H9 (cell line): Measurements from ENCODE around the gene FPR1. TPM values are rescaled to one million over a fixed set of nuclear protein-coding genes. Genes with fewer than 3 reads are reported as not detected.
"Not testable (repeated sequence)": the region's sequence is repeated elsewhere in the genome, so short reads cannot be mapped to it uniquely, and the experiment has no call there.

ENCODE experiments used
- DNase-seq: peaks from one replicate; pipeline ENCODE4 v3.0.0-alpha.2; 2017
- H2AFZ ChIP-seq: one replicate; pipeline ENCODE4 v1.6.1; 2013; ENCODE audit warnings: mild to moderate bottlenecking, low read length, control low read depth, moderate library complexity
- H2AK5ac ChIP-seq: 2 replicates; pipeline ENCODE4 v1.6.1; 2013; ENCODE audit warnings: low read length, control low read depth, mixed read lengths; ENCODE audit not compliant: insufficient read length
- H2BK120ac ChIP-seq: one replicate; pipeline ENCODE4 v1.6.1; 2013; ENCODE audit warnings: low read depth, mild to moderate bottlenecking, low read length, control low read depth, inconsistent platforms; ENCODE audit not compliant: poor library complexity, severe bottlenecking
- H2BK12ac ChIP-seq: 2 replicates; pipeline ENCODE4 v1.6.1; 2013; ENCODE audit warnings: low read length, control low read depth, mixed read lengths, low read depth; ENCODE audit not compliant: insufficient read length
- H2BK15ac ChIP-seq: 2 replicates; pipeline ENCODE4 v1.6.1; 2013; ENCODE audit warnings: low read depth, low read length, control low read depth
- H2BK20ac ChIP-seq: one replicate; pipeline ENCODE4 v1.6.1; 2013; ENCODE audit warnings: low read depth, mild to moderate bottlenecking, low read length, control low read depth, inconsistent platforms; ENCODE audit not compliant: poor library complexity, severe bottlenecking
- H2BK5ac ChIP-seq: 2 replicates; pipeline ENCODE4 v1.6.1; 2013; ENCODE audit warnings: low read length, control low read depth, mixed read lengths; ENCODE audit not compliant: insufficient read length
- H3K14ac ChIP-seq: 2 replicates; pipeline ENCODE4 v1.6.1; 2013; ENCODE audit warnings: low read length, control low read depth; ENCODE audit not compliant: insufficient read depth
- H3K18ac ChIP-seq: 2 replicates; pipeline ENCODE4 v1.6.1; 2013; ENCODE audit warnings: low read depth, mild to moderate bottlenecking, mixed read lengths, low read length, control low read depth; ENCODE audit not compliant: insufficient read length
- H3K23ac ChIP-seq: 2 replicates; pipeline ENCODE4 v1.6.1; 2013; ENCODE audit warnings: low read length, control low read depth, mixed read lengths, low read depth; ENCODE audit not compliant: insufficient read length
- H3K23me2 ChIP-seq: 2 replicates; pipeline ENCODE4 v1.6.1; 2013; ENCODE audit warnings: low read depth, mild to moderate bottlenecking, mixed read lengths, low read length, control low read depth; ENCODE audit not compliant: insufficient read length, poor library complexity, severe bottlenecking
- H3K27ac ChIP-seq: 2 replicates; pipeline ENCODE4 v1.5.1; 2013; ENCODE audit warnings: low read length, control low read depth, mixed read lengths, low read depth; ENCODE audit not compliant: insufficient read length
- H3K27me3 ChIP-seq: 2 replicates; pipeline ENCODE4 v1.6.1; 2013; ENCODE audit warnings: low read length, control low read depth, inconsistent platforms; ENCODE audit not compliant: insufficient read depth
- H3K4ac ChIP-seq: 2 replicates; pipeline ENCODE4 v1.6.1; 2013; ENCODE audit warnings: low read depth, mild to moderate bottlenecking, control low read depth, inconsistent platforms, low read length, moderate library complexity
- H3K4me1 ChIP-seq: 2 replicates; pipeline ENCODE4 v1.6.1; 2013; ENCODE audit warnings: low read length, control low read depth, inconsistent platforms; ENCODE audit not compliant: insufficient read depth
- H3K4me2 ChIP-seq: 2 replicates; pipeline ENCODE4 v1.6.1; 2013; ENCODE audit warnings: low read length, control low read depth, mixed read lengths; ENCODE audit not compliant: insufficient read length, insufficient read depth
- H3K56ac ChIP-seq: 2 replicates; pipeline ENCODE4 v1.6.1; 2013; ENCODE audit warnings: low read depth, mild to moderate bottlenecking, mixed read lengths, low read length, control low read depth; ENCODE audit not compliant: insufficient read length
- H3K79me1 ChIP-seq: 2 replicates; pipeline ENCODE4 v1.6.1; 2013; ENCODE audit warnings: low read depth, mild to moderate bottlenecking, moderate library complexity, low read length, control low read depth, inconsistent platforms; ENCODE audit not compliant: insufficient read depth, poor library complexity, severe bottlenecking
- H3K79me2 ChIP-seq: 2 replicates; pipeline ENCODE4 v1.6.1; 2013; ENCODE audit warnings: low read length, control low read depth, inconsistent platforms; ENCODE audit not compliant: insufficient read depth
- H3K9ac ChIP-seq: 2 replicates; pipeline ENCODE4 v1.6.1; 2013; ENCODE audit warnings: low read length, control low read depth, mixed read lengths; ENCODE audit not compliant: insufficient read length; ENCODE audit errors: extremely low read depth
- H3K9me3 ChIP-seq: one replicate; pipeline ENCODE4 v1.6.1; 2013; ENCODE audit warnings: low read depth, low read length, inconsistent platforms; ENCODE audit not compliant: control insufficient read depth
- H3T11ph ChIP-seq: one replicate; pipeline ENCODE4 v1.6.1; 2013; ENCODE audit warnings: mild to moderate bottlenecking, low read length, control low read depth, inconsistent platforms
- H4K20me1 ChIP-seq: one replicate; pipeline ENCODE4 v1.6.1; 2013; ENCODE audit not compliant: control insufficient read depth, insufficient read length, insufficient read depth
- H4K5ac ChIP-seq: 2 replicates; pipeline ENCODE4 v1.6.1; 2013; ENCODE audit warnings: low read depth, mild to moderate bottlenecking, mixed read lengths, low read length, control low read depth; ENCODE audit not compliant: insufficient read length
- H4K8ac ChIP-seq: replicated peaks from 2 replicates; pipeline ENCODE4 v1.6.1; 2013; ENCODE audit warnings: low read length, control low read depth, mixed read lengths, low read depth; ENCODE audit not compliant: insufficient read length
- H4K91ac ChIP-seq: 2 replicates; pipeline ENCODE4 v1.6.1; 2013; ENCODE audit warnings: low read depth, mild to moderate bottlenecking, moderate library complexity, mixed read lengths, low read length, control low read depth; ENCODE audit not compliant: insufficient read length
- H3K27ac Mint-ChIP-seq, 3 experiments: 2 replicates in 2 of 3; 3 replicates in 1 of 3; pipeline ENCODE4 v1.8.0; 2020 to 2021; ENCODE audit warnings: mixed read lengths in 3 of 3, mild to moderate bottlenecking in 1 of 3, moderate library complexity in 1 of 3
- H3K27me3 Mint-ChIP-seq: 2 replicates; pipeline ENCODE4 v1.8.0; 2021; ENCODE audit warnings: low read depth, mild to moderate bottlenecking, moderate library complexity, mixed read lengths
- H3K36me3 Mint-ChIP-seq, 3 experiments: 2 replicates in 2 of 3; 3 replicates in 1 of 3; pipeline ENCODE4 v1.8.0; 2020 to 2021; ENCODE audit warnings: low read depth in 3 of 3, mixed read lengths in 3 of 3; ENCODE audit not compliant: insufficient read depth in 1 of 3
- H3K4me1 Mint-ChIP-seq, 2 experiments: 2 replicates each; pipeline ENCODE4 v1.8.0; 2020; ENCODE audit warnings: mixed read lengths in 2 of 2
- H3K4me3 Mint-ChIP-seq, 2 experiments: 2 replicates in 1 of 2; 3 replicates in 1 of 2; pipeline ENCODE4 v1.8.0; 2020 to 2021; ENCODE audit warnings: mild to moderate bottlenecking in 2 of 2, mixed read lengths in 2 of 2, moderate library complexity in 1 of 2
- H3K9me3 Mint-ChIP-seq, 2 experiments: 2 replicates in 1 of 2; 3 replicates in 1 of 2; pipeline ENCODE4 v1.8.0; 2020; ENCODE audit warnings: mild to moderate bottlenecking in 2 of 2, mixed read lengths in 2 of 2, moderate library complexity in 1 of 2
- CTCF ChIP-seq: fragments of 200-600 bp; sonication (generic); conservative IDR thresholded peaks from 3 replicates; pipeline ENCODE4 v1.8.0; 2021; ENCODE audit warnings: antibody characterized with exemption, mild to moderate bottlenecking
- WGBS: extraction: QIAGEN DNeasy Blood & Tissue Kit; methylation state at CpG from one replicate; pipeline ENCODE4 v1.1.7; 2013; ENCODE audit warnings: missing lambda C conversion rate, low lambda C conversion rate, mixed read lengths; ENCODE audit not compliant: insufficient read length; ENCODE audit errors: extremely low coverage; 5-methylcytosine and 5-hydroxymethylcytosine counted together
- total RNA-seq: library from RNA; stranded (reverse); gene quantifications from 2 replicates; pipeline ENCODE4 v1.2.1, GENCODE V29; 2021

The FPR1 gene
- total RNA-seq, 1 experiment from 2014 or later = not detected

GRCh38 chr19:51777570-51778462, 26.1 kb upstream of the FPR1 start:
- no peak overlapping the region for H3K4ac ChIP-seq
- H3K4me1 ChIP-seq = no peaks in the 10 kb centered on the region
- no peaks in the 10 kb centered on the region for H4K20me1 ChIP-seq
- H3K23me2 ChIP-seq = no peaks in the 10 kb centered on the region
- no peak overlapping the region for H3K56ac ChIP-seq
- H3K79me2 ChIP-seq = no peaks in the 10 kb centered on the region
- H2BK12ac ChIP-seq = no peak overlapping the region
- H2AK5ac ChIP-seq = no peak overlapping the region
- H4K5ac ChIP-seq = no peak overlapping the region
- H4K8ac ChIP-seq = no peak overlapping the region
- peak; percentile 72 for DNase-seq
- no peaks in the 10 kb centered on the region for H3K9me3 ChIP-seq
- no peak overlapping the region for H3K23ac ChIP-seq
- no peak overlapping the region for H3K4me2 ChIP-seq
- H3K4me3 Mint-ChIP-seq = no peak overlapping the region; a peak in 1 of 5 replicates
- peak; percentile 84 for TF ChIP-seq CTCF
- peaks cover 50% of the 10 kb centered on the region for H3K27me3 Mint-ChIP-seq
- no peak overlapping the region for H3T11ph ChIP-seq
- H4K91ac ChIP-seq = no peak overlapping the region
- no peak overlapping the region for H3K18ac ChIP-seq
- H2BK120ac ChIP-seq = no peak overlapping the region
- no peak overlapping the region for H3K14ac ChIP-seq
- H3K9ac ChIP-seq = no peak overlapping the region
- H2AFZ ChIP-seq = peak overlapping the region; percentile 71
- no peaks in the 10 kb centered on the region for H3K27me3 ChIP-seq
- H2BK20ac ChIP-seq = no peak overlapping the region
- WGBS = no CpG with 5 or more reads among the region's 23 CpGs
- no peaks in the 10 kb centered on the region for H3K36me3 Mint-ChIP-seq
- H3K27ac ChIP-seq = no peak overlapping the region
- peaks cover 6 to 65% of the 10 kb centered on the region in 2 experiments for H3K9me3 Mint-ChIP-seq
- H2BK15ac ChIP-seq = no peak overlapping the region
- no peaks in the 10 kb centered on the region for H3K79me1 ChIP-seq
- peak overlapping the region in 1 of 3 experiments; percentile 79; a peak in 2 of 7 replicates for H3K27ac Mint-ChIP-seq
- H2BK5ac ChIP-seq = no peak overlapping the region
- H3K4me1 Mint-ChIP-seq = peaks cover 0 to 6% of the 10 kb centered on the region in 2 experiments; a peak in 2 of 4 replicates

GRCh38 chr19:51776561-51776960, 24.9 kb upstream of the FPR1 start:
- no CpG with 5 or more reads among the region's 1 CpG for WGBS
- not testable (repeated sequence) for H3K27me3 ChIP-seq

More at GRCh38 chr19:51776561-51776960, 24.9 kb upstream of the FPR1 start:
- not testable (repeated sequence) for H2BK12ac ChIP-seq, H4K5ac ChIP-seq, H3K23me2 ChIP-seq, H3K9me3 ChIP-seq, H3K4ac ChIP-seq, H2BK120ac ChIP-seq, H3T11ph ChIP-seq, H2BK15ac ChIP-seq, H3K18ac ChIP-seq, H4K20me1 ChIP-seq, H3K4me1 ChIP-seq, H2AFZ ChIP-seq, H2AK5ac ChIP-seq, H3K79me1 ChIP-seq, H3K4me2 ChIP-seq, H2BK5ac ChIP-seq, H3K79me2 ChIP-seq, DNase-seq, H4K8ac ChIP-seq, H3K56ac ChIP-seq, H3K14ac ChIP-seq, H3K9ac ChIP-seq, H3K36me3 Mint-ChIP-seq, H3K4me3 Mint-ChIP-seq, H2BK20ac ChIP-seq, H3K4me1 Mint-ChIP-seq, H3K23ac ChIP-seq, H3K27ac ChIP-seq, H3K27ac Mint-ChIP-seq, H4K91ac ChIP-seq
- Mint-ChIP-seq H3K9me3 (peaks cover 8 to 71% of the 10 kb centered on the region in 2 experiments), H3K27me3 (peaks cover 46% of the 10 kb centered on the region)
